HG02678 (cell line): ENCODE measurements around the gene GNG12.

ENCODE experiments used
- ATAC-seq: cut with Tn5 transposase; IDR thresholded peaks from one replicate; pipeline ENCODE4 v1.9.1; 2021; ENCODE audit warnings: mild to moderate bottlenecking, moderate library complexity; ENCODE audit not compliant: unreplicated experiment

GNG12 gene

GRCh38 chr1:67686267-67687197 lies 146.7 kb downstream of the GNG12 start:
- peak; percentile 23 for ATAC-seq

GRCh38 chr1:67685558-67686266 lies 147.6 kb downstream of the GNG12 start:
- ATAC-seq: peak; percentile 6

DNA sequence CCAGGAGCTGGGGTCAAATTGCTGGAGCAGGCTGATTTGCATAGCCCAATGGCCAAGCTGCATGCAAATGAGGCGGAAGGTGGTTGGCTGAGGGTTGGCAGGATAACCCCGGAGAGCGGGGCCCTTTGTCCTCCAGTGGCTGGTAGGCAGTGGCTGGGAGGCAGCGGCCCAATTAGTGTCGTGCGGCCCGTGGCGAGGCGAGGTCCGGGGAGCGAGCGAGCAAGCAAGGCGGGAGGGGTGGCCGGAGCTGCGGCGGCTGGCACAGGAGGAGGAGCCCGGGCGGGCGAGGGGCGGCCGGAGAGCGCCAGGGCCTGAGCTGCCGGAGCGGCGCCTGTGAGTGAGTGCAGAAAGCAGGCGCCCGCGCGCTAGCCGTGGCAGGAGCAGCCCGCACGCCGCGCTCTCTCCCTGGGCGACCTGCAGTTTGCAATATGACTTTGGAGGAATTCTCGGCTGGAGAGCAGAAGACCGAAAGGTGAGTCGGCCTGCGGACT lies 148.2 kb downstream of the GNG12 start, which contains the start of gene GADD45A:
TSS of gene GADD45A (plus strand) at position 135 of the 491 bp plus-strand sequence. CDS start at position 429, 294 bp downstream.
- ATAC-seq: peak; percentile 88

GRCh38 chr1:67684526-67685066 lies 148.7 kb downstream of the GNG12 start:
- ATAC-seq: no peak

- no peak for ATAC-seq
Observed at GRCh38 chr1:67683766-67684525, 149.3 kb downstream of the GNG12 start.

DNA sequence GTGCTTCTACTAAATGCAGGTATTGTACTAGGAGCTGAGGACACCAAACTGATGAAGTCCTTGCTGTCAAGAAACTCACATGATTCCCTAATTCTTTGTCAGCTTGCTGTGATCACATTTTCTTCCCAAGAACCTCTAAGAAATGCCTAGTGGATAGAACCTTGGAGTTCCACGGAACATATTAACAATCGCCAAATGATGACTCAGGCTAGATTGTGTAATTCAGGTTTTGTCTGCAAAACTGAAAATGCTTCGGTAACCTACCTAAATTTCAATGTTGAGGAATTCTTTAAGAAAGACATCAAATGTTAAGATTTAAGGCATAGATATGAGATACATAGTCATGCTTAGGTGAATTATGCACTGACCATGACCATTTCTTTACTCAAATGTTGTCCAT lies 150.0 kb downstream of the GNG12 start:
- no peak for ATAC-seq

- ATAC-seq: no peak
Observed at GRCh38 chr1:67682659-67683197, 150.5 kb downstream of the GNG12 start.

- no peak for ATAC-seq
Observed at GRCh38 chr1:67680486-67680885, 152.8 kb downstream of the GNG12 start.

DNA sequence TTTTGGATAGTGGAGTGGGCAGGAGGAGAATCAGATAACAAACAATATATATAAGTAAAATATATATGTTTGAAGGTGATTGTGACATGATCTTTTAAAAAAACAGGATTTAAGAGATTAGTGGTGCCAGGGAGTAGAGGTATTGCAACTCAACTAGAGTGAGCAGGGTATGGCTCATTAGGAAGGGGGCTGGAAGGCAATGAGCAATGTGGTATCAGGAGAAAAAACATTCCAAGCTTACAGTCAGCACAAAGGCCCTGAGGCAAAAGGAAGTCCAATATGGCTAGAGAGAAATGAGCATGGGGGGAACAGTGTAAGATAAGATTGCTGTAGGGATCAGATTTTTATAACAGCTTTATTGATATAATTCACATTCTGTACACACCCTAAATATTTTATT lies 153.6 kb downstream of the GNG12 start:
- no peak for ATAC-seq

DNA sequence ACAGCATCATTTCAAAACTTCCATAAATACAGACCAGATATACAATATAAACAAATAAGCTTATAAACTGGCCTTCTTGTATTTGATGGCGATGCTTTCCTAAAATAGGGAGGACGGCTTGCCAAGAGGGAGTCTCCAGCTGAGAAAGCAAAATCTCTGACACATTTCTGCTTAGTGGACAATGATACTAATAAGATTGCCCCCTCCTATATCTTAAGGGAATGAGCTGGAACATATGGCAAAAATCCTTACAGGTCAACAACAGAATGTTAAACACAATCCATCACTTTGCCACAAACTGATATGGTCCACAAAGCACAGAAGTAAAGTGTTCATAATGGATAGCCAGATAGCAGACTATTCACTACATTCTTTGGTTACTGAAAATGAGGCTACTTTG lies 155.3 kb downstream of the GNG12 start:
- no peak for ATAC-seq

DNA sequence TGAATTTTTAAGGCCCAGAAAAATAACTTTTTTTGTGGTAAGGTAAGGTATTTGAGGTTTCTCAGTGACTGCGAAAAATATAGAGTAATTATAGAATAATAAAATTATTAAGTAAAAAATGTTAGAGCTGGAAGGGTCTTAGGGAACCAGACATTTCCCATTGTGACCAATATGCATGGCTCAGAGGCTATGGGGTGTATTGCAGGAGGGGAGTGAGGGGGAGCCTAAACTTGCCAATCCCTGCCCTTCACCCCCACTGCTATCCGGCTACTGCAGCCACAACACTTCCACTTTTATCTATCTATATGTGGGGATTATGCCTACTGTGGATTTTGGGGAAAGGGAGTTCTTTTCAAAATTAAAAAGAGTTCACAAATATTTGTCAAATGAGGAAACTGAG lies 155.9 kb downstream of the GNG12 start:
- ATAC-seq: no peak

GRCh38 chr1:67676946-67677345 lies 156.3 kb downstream of the GNG12 start:
- ATAC-seq: no peak

- ATAC-seq: no peak
Observed at GRCh38 chr1:67676287-67676686, 157.0 kb downstream of the GNG12 start.

GRCh38 chr1:67675800-67676199 lies 157.5 kb downstream of the GNG12 start:
- ATAC-seq: peak; percentile 89

- ATAC-seq: peak; percentile 38
Observed at GRCh38 chr1:67674260-67675011, 158.8 kb downstream of the GNG12 start.

DNA sequence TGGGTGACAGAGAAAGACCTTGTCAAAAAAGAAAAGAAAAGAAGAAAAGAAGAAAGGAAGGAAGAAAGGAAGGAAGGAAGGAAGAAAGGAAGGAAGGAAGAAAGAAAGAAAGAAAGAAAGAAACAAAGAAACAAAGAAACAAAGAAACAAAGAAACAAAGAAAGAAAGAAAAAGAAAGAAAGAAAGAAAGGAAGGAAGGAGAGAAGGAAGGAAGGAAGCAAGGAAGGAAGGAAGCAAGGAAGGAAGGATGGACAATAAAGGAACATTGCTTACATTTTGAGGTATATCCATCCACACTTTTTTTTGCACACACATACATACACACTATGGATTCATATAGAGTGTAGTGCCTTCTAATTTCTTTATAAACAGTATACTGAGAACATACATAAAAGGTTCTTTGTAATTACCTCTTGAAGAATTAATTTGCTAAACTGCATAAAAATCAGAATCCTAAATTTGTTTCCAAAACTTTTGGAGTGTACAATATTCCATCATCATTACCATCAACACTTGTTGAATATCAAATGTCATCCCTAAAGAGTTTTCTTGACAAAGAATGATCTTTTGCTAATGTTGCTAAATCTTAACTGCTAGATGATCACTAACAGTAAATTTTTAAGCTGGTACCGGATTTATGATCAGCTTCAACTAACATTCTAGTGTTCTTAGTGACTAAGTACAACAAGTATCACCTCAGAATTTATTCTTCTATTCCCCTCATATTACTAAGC lies 159.6 kb downstream of the GNG12 start:
- no peak for ATAC-seq

- no peak for ATAC-seq
Observed at GRCh38 chr1:67672260-67672803, 160.9 kb downstream of the GNG12 start.

DNA sequence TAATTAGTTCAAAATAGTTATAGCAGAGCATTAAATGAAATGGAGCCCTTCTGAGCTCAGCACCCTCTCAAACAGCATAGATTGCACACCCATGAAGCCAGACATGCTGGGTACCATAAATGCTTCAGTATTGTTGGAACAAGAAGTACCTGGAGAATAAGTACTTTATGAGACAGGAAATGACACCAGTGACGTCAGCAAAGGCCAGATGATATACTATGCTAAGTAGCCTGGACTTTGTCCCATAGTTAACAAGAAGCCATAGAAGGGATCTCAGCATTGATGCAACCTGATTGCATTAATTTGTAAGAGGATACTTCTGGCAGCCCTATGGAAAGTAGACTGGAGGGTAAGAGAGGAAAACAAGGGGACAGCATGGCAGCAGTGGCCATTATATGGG lies 164.6 kb downstream of the GNG12 start:
- ATAC-seq: no peak

- ATAC-seq: no peak
Observed at GRCh38 chr1:67666636-67667035, 166.6 kb downstream of the GNG12 start.
